HFF-Myc (cell line): ENCODE measurements around the gene METTL24.
"Not testable (repeated sequence)": the region's sequence is repeated elsewhere in the genome, so short reads cannot be mapped to it uniquely, and the experiment has no call there.

Experiments used
- DNase-seq: peaks from one replicate; pipeline ENCODE4 v3.0.0-alpha.2; 2011; ENCODE audit warnings: low read depth; ENCODE audit errors: extremely low read depth
- H3K4me3 ChIP-seq: replicated peaks from 2 replicates; pipeline ENCODE4 v1.5.1; 2011; ENCODE audit warnings: low read depth, mild to moderate bottlenecking, control low read depth, low read length
- CTCF ChIP-seq: IDR thresholded peaks from 2 replicates; pipeline ENCODE4 v1.5.1; 2012; ENCODE audit warnings: mild to moderate bottlenecking, low read depth, low read length, control low read depth; ENCODE audit errors: missing control alignments

The METTL24 gene

DNA sequence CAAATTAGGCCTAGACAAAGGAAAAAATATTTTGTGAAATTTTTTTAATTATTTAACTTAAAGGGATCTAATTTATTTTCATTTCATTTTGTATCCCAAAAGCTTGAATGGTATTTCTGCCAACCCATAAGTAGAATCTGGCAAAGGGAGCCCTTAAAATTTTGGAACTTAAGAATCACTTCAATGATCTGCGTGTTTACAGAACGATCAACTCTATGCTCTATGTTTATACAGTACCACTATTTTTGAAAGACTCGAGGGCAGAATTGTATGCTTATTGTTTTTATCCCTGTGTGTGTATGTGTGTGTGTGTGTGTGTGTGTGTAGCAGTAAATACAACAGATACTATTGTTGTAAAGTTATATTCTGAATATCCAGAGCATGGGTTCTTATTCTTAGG lies 39.2 kb downstream of the METTL24 start:
- no peak for TF ChIP-seq CTCF
- no peak for DNase-seq

DNA sequence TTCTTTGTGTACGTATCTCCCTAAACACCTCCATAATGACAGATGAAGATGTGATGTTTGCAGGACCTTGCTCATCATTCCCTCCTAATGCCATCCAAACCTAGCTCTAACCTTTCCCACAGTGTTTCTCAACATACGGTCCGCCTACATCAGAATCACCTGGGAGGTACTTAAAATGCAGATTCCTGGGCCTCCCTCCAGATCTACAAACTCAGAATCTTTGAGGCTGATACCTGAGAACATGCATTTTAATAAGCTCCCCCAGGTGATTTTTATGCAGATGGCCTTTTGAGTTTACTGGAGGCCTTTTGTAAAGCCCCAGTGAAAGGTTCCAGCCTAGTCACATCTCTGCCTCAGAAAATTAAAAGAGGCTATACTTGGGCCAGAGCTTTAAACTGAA lies 40.5 kb downstream of the METTL24 start:
- H3K4me3 ChIP-seq = no peak overlapping the region
- DNase-seq = no peak
- no peak for TF ChIP-seq CTCF

More for the DNA sequence above, 39.2 kb downstream of the METTL24 start:
- no peak overlapping the region for H3K4me3 ChIP-seq

DNA sequence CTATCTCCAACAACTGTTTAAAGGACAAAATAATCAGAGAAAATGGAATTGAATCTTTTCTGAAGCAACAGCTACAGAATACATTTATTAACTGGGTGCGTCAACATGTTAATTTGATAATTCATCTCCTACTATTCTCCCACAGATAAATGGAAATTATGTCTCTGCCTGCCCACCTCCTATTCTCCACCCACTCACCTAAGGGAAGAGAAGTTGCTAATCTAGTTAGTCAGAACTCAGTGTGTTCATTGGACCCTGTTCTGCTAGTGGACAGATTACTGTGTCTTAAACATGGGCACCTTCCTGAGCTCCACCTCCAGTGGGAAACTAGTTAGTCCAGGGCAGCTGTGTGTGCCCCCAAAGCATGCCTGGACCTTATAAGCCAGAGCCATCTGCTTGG lies 41.0 kb downstream of the METTL24 start:
- no peak for TF ChIP-seq CTCF
- H3K4me3 ChIP-seq = no peak overlapping the region
- no peak for DNase-seq

- no peak for DNase-seq
- TF ChIP-seq CTCF = no peak
- H3K4me3 ChIP-seq = no peak overlapping the region
Measured at GRCh38 chr6:110315869-110316398, 42.2 kb downstream of the METTL24 start.

GRCh38 chr6:110315207-110315868 lies 42.8 kb downstream of the METTL24 start:
- no peak for TF ChIP-seq CTCF
- H3K4me3 ChIP-seq = no peak overlapping the region
- DNase-seq = no peak

DNA sequence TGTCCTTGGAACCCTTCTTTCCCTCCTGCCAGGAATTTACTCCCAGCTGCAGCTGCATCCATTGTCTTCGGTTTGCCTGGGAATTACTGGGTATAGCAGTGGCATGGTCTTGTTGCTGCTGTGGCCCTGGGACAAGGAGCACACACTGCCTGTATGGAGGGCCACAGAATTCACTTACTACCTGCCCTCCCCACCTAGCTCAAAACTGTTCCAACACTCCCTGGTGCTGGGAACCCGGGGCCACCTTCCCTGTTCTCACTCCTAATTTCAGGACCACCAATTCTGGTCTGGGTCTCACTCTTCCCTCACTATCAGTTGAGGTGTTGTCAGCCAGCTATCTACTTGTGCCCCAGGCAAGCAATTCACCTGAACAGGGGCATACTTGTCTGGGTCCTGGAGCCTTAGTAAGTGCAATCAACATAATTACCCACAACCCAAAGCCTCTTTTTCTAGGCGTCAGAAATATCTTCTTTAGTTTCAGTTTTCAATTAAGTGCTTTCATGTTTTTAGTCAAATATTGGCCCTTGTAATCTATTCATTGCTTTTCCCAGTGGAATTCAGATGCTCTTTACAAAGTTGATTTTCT lies 47.2 kb downstream of the METTL24 start:
- H3K4me3 ChIP-seq = no peak overlapping the region
- no peak for TF ChIP-seq CTCF
- no peak for DNase-seq

- H3K4me3 ChIP-seq, DNase-seq: not testable (repeated sequence)
Measured at GRCh38 chr6:110309432-110309831, 48.7 kb downstream of the METTL24 start.
